Limb (tissue), 2 donors: Measurements from ENCODE around the gene KIRREL1.

ENCODE experiments used
- DNase-seq, 2 donors: peaks; one replicate each; pipeline ENCODE4 v3.0.0-alpha.2; 2016; ENCODE audit errors: extremely low spot score in 2 of 2

KIRREL1 gene

DNA sequence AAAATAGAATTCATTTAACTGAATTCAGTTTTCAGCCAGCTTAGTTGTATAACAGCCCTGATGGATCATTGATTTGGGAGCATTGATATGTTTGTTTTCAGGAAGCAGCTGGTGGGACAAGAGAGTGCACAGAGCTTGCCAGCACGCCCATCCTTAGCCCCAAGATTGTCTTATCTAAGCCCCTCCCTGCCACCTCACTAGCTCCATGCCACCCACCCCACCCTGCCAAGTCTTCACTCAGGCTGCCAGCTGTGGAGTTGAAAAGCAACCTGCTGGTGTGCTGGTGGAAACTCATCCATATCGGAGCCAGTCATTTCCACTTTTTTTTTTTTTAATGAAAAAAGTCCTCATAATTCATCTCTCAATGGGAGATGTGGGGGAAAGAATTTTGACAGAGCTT is 11.8 kb downstream of the KIRREL1 start:
- DNase-seq = no peak

DNA sequence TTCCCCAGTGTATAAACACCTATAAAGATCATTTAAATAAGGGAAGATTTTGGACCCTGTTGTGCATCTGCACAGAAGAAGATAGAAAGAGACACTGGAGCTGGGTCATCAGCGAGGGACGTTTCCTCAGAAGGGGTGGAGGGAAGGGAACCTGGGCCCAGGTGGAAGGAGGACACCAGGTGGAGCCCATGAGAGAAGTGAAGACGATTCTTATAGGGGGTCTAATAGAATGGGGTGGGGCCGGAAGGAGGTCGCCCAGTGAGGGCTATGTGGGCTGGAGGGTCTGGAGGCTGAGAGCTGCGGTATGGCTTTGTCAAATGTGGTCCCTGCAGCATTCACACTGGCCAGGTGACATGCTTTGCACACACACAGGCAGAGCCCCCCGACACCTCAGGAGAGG is 13.7 kb downstream of the KIRREL1 start:
- no peak for DNase-seq

GRCh38 chr1:158007667-158008386 is 14.4 kb downstream of the KIRREL1 start:
- DNase-seq = peak in 1 of 2 donors; percentile 63

GRCh38 chr1:158008630-158009029 is 15.2 kb downstream of the KIRREL1 start:
- no peak for DNase-seq

DNA sequence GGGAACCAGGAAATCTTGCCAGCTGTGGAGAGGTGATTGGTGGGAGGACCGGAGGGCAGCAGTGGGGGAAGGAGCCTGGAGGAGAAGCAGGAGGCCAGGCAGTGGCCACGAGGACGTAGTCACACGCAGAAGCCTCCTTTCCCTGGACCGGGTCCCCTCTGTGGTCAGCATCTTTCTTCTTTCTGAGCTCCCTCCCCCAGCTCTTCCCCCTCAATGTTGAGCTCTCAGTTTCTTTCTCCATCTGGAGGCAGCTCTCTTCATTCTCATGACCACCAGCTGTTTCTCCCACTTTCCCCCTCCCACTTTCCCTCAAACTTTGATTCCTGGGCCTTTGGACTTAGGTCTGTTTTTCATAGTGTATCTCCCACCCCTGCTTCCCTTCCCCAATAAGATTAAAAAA is 18.3 kb downstream of the KIRREL1 start:
- DNase-seq = no peak

- DNase-seq = peak; percentile 48
These were observed 20.6 kb downstream of the KIRREL1 start for GRCh38 chr1:158013840-158014730.

GRCh38 chr1:158014731-158015320 is 21.4 kb downstream of the KIRREL1 start:
- DNase-seq = no peak

DNA sequence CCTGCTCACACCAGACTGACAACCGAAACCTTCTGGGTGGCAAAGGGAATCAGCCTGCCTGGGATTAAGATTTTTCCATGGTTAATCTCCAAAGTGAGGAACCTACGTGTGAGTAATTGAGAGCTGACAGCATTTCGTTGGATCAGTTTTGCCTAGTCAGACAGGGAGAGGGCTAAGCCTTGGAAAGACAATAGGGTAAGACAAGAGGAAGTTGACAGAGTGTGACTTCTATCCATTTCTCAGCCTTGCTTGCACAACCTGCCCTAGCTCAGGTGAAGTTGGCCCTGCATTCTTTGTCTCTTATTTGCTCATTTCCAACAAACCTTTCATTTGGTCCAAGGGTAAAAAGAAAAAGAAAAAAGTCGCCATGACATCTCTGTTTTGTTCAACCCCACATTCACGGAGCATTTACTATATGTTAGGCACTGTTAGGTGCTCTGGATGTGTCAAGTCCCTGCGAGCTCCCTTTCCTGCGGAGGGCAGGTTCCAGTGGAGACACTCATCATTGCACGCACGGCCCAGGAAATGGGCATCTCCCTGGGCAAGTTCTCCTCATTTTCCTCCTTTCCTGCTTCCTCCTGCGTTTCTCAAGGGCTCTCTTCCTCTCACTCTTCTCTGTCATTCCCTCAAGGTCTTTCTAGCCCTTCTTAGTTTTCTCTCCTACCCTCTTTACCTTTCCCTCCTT is 23.3 kb downstream of the KIRREL1 start:
- DNase-seq = no peak

GRCh38 chr1:158017800-158018595 is 24.6 kb downstream of the KIRREL1 start:
- no peak for DNase-seq

DNA sequence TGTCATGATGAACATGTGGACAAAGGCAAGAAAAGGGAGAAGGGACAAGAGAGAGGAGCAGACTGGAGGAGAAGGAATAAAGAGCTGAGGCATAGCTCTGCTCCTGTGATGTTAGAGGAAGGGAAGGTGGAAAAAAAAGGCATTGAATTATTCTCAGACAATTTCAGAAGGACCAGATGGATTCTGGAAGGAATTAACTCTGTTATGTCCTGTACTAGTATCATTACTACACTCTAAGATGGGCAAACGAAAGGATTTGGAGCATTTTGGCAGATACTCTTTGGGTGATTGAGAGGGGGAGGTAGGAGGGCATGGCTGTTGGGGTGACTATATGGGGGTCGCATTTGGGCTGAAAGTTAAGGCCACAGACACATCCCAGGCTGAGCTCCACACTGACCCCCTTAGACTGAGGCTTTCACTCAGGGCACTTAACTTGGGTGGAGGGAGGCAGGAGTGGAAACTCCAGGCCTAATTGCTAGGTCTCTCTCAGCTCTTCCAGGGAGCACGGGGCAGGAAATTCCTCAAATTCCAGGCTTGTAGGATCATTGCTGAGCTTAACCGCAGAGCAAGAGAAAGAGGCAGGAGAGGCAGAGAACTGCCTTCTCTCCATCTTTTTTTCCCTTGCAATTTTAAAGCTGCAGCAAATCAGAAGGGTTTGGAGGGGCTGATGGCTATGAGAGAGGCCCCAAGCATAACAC is 25.9 kb downstream of the KIRREL1 start:
- peak; percentile 72 to 84 for DNase-seq

DNA sequence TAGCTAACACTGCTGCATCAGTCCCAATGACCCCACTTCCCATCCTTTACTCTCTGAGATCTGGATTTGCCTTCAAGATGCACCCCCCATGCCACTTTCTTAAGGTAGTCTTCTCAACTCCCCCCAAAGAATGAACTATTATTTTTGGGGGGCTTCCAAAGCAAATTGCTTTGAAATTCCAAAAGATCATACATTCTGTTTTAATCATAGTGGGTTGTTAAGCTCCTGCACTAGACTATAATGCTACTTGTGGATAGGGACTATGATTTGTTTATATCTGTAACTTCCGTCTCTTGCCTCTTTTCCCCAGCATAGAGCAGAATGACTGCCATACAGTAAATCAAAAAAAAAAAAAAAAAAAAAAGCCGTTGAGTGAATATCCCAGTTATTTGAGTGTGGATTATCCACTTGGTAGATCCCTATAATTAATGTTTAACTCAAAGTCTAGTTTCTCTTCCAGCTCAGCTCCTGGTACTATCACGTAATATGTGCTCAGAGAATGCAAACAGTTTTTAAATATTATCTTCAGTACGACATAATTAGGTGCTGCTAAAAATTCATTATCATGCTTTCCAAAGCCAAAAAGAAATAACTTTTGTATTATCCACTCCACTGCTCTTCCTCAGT is 26.9 kb downstream of the KIRREL1 start:
- no peak for DNase-seq

GRCh38 chr1:158020886-158021620 is 27.6 kb downstream of the KIRREL1 start:
- DNase-seq = no peak

DNA sequence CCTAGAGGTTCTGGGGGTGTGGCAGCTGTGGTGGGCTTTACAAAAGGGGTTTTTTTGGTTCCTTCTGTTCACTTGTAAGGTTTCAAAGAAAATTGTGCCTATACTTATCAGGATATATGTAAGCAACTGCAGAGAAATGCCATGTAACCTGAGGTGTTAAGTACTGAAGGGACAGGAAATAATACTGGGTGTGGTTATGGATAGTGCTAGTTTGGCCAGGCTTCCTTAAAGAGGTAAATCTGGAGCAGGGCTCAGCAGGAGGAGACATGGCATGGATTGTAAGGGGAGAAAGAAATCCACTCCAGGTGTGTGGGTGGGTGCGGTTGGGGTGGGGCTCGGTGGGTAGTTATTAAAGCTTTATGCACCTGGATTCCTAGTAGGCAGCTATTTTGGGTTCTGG is 28.3 kb downstream of the KIRREL1 start:
- no peak for DNase-seq

DNA sequence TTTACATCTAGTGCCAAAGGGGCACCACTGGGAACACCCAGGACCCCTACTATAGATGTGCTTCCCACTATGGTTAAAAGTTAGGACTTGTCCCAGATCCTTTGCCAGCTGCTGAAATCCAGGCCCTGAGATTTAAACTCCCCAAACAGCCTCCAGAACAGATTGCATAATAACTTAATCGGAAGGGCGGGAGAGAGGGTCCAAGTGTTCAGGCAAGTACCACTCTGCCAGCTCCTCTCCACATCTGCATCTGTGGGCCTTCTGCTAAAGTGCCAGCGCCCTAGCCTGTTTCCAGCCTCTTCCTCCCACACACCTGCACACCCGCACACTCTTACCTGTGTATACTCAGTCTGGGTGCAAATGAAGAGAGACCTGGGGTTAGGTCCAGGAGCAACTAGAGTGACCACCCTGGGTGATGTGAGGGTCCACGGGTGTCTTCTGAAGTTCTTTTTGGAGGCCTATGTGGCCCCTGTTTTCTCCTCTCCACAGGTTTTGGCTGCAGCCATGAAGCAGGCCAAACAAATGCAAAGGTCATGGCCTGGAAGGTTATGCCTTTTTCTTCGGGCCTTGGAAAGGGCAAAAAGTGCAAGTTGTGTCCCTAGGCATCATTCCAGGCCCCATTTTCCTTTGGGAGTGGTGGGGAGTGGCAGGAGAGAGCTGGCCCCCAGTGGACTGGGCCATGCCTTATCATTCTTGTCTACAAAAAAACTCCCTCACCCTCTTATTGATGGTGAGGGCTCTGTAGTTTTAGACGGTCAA is 29.3 kb downstream of the KIRREL1 start:
- DNase-seq = no peak

DNA sequence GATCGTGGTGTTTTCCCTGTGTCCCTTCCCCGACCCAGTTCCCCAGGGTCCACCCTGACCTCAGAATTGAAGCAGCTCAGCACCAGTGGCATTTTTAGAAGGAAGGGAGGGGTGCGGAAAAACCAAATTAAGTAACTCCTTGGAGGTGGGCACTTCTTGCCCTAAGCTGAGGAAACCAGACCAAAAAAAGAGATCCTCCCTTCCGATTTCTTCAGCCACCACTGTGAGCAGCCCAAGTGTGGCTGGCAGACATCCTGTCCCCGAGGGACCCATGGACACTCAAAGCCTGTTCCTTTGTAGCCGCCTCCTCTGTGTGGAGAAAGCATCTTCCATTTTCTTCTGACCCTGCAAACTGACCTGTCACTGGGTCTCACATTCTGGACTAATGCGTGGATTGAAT is 31.3 kb downstream of the KIRREL1 start:
- no peak for DNase-seq

DNA sequence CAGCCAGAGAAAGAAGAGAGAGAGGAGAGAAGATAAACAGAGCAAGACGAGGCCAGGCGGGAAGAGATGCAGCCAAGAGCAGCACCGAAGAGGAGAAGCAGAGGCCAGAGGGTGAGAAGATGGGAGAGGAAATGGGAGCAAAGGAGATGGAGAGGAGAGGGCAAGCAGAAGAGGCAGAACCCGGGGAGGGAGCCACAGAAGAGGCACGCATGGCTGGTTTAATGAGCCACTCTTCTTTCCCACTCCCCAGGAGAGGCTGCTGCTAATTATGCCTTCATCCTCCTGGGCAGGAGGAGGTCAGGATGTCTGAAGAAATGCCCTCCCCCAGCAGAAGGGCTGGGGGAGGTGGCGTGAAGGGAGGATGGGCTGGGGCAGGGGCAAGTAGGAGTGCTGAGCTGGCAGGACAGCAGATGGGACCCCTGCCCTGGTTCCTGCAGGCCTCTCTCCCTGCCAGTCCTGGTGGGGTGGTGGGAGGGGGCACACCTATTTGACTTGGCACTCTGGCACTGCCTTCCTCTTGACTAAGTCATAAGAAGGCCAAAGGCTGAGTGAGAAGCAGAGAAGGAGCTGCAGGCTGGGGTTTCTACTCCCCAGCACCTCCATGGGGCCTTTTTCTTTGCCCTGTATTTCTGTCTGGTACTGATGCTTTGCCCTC is 32.3 kb downstream of the KIRREL1 start:
- DNase-seq = no peak

DNA sequence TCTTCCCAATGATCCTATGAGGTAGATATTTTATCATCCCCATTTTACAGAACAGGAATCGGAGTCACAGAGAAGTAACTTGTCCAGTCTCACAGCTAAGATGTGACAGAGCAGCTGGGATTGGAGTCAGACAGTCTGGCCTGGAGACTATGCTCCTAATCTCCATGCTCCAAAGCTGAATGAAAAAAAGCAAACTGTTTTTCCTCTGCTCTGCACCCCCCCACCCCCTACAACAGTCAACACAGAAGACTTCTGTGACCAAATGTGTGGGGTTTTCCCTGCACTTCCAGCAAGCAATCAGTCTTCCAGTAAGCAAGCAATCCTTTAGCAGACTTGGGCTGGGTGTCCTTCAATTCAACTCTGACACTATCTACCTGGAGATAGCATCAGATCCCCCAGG is 33.2 kb downstream of the KIRREL1 start:
- no peak for DNase-seq

DNA sequence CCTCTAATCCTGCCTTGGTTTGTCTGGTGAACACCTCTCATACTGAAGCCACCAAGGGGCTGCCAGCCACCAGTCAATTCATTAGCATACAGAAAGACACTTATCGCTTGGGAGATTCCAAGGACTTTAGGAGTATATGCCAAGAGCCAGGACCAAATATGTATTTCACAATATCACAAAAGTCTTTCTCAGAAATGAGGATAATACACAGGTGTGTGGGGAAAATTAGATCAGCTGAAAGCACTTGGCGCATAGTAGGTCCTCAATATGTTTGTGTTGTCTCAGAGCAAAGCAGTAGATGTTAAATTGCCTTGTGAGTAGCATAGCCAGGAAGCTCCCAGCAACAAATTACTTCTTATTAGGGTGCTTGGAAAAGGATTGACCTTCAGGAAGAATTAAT is 34.1 kb downstream of the KIRREL1 start:
- no peak for DNase-seq
